Measurements from ENCODE around the gene ACSL3.
A peak's percentile ranks its signal among the peaks of the same experiment; 100 is the strongest.
"Not testable (repeated sequence)": the region's sequence is repeated elsewhere in the genome, so short reads cannot be mapped to it uniquely, and the experiment has no call there.

ACSL3 gene

GRCh38 chr2:222912776-222913175 lies 51.9 kb downstream of the ACSL3 start:
- no peak for DNase-seq (ENCODE audit: low spot score)

GRCh38 chr2:222915092-222915957 lies 54.5 kb downstream of the ACSL3 start:
- no peak for DNase-seq (ENCODE audit: low spot score)

GRCh38 chr2:222916229-222917197 lies 55.7 kb downstream of the ACSL3 start:
- no peak for DNase-seq (ENCODE audit: low spot score)

DNA sequence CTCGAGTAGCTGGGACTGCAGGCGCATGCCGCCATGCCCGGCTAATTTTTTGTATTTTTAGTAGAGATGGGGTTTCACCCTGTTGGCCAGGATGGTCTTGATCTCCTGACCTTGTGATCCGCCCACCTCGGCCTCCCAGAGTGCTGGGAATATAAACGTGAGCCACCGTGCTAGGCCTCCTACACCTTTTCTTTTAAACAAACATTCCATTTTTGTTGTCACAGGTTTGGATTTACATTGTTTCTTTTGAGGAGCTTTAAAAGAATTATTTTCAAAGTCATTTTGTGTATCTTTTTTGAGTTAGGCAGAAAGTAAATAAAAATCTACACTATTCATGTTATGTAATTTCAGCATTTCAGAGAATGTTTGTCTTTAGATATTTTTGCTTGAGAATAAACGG lies 56.4 kb downstream of the ACSL3 start:
- not testable (repeated sequence) for DNase-seq (ENCODE audit: low spot score)

- no peak for DNase-seq (ENCODE audit: low spot score)
Measured at GRCh38 chr2:222919841-222920526, 59.1 kb downstream of the ACSL3 start.

DNA sequence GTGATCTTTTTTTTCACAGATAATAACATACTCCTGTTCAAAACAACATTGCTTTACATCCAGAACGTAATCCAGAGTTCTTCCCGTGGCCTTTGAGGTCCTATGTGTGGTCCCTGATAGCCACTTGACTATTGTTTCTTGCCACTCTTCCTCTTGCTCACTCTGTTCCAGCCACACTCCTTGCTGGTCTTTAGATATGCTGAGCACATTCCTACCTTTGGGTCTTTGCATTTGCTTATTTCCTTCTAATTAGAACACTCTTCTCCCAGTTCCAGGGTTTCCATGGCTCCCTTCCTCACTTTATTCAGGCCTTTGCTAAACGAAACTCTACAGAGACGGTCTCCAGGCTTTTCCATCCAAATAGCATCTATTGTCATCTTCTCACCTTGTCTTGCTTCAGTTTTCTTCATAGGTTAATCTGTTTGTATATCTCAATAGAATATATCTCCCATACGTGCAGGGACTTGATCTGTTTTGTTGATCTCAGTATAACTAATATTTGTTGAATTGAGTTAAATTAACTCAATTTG lies 59.9 kb downstream of the ACSL3 start:
- DNase-seq (ENCODE audit: low spot score), result no peak

DNA sequence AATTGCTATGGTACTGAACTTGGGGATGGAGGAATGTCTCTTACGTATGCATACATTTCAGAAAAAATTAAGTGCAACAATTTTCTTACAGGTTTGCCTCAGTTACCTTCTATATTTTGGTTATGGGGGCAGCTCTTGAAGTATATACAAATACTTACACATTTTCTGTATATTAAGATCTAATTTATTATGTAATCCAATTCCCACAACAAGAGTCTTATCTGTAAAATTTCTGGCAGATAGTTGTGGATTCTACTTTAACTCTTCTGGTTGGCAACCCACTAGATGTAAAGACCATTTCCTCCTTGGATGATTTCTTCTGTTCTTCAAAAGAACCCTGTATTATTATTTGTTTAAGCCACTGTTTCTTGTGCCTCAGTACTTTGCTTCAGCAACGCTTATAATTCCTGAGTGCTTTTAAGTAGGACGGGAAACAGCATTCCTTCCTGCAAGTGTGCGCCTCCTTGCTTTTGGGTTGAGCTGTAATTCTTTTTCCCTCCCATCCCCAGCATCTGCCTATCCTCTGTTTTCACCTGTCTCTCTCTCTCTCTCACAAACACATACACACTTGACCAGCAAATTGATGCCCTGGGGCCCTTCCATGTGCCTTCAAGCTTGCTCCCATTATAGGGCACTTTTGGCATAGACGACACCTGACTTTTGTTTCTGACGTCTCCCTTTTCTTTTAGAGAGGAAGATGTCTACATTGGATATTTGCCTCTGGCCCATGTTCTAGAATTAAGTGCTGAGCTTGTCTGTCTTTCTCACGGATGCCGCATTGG lies 61.4 kb downstream of the ACSL3 start:
- DNase-seq (ENCODE audit: low spot score), result no peak

GRCh38 chr2:222926915-222927314 lies 66.1 kb downstream of the ACSL3 start:
- no peak for DNase-seq (ENCODE audit: low spot score)

GRCh38 chr2:222927600-222927999 lies 66.8 kb downstream of the ACSL3 start:
- DNase-seq (ENCODE audit: low spot score), result no peak

- DNase-seq (ENCODE audit: low spot score), result no peak
Measured at GRCh38 chr2:222928335-222928734, 67.5 kb downstream of the ACSL3 start.

DNA sequence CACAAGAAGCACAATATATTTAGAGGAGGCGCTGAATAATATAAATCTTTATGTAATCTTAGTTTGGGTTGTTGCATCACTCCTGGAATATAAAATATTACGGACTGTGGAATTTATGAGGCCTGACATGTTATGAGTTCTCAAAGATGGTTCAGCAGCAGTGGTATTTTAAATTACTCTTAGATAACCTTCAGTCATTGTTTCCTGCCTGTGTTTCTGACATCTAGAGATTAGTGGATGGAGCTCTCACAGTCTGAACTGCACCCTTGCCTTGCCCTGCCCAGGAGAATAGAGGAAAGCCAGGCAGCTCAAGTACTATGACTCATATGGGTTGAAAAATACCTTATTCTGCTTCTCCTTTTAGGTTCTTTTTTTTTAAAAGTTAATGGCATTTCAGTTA lies 70.0 kb downstream of the ACSL3 start:
- no peak for DNase-seq (ENCODE audit: low spot score)

DNA sequence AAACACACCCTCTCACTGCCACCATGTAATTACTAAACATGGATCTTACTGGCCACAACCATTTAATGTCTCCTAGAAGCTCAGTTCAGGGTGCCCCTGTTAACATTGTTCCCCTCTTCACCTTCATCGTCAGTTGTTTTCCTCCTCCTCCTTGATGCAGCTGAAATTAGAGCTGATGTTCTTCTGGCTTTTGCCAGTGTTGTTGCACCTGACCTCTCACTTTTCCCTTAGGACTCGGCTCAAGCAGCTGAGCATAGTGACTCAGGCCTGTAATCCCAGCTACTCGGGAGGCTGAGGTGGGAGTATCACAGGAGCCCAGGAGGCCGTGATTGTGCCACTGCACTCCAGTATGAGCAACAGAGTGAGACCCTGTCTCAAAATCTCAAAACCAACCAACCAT lies 70.8 kb downstream of the ACSL3 start:
- DNase-seq (ENCODE audit: low spot score), result no peak

DNA sequence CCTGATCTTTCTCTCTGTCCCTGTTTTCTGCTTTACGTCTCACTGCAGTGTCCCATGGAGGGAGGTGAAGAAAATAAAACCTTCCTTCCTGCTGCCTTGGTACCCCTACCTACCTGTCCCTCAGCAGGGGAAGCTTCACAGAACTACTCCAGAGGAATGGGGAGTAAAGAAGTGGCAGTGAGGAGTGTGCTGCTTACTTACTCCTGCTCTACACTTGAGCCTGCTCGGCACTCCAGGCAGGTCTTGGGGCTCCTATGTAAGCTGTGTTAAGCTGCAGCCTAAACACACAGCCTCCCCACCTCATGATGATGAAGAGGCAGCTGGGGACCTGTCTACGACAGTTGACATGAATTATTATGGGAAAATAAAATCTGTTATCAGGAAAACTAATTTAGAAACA lies 72.6 kb downstream of the ACSL3 start:
- no peak for DNase-seq (ENCODE audit: low spot score)

GRCh38 chr2:222935688-222936298 lies 75.0 kb downstream of the ACSL3 start:
- no peak for DNase-seq (ENCODE audit: low spot score)

GRCh38 chr2:222936705-222937104 lies 75.9 kb downstream of the ACSL3 start:
- no peak for DNase-seq (ENCODE audit: low spot score)

GRCh38 chr2:222938327-222938726 lies 77.5 kb downstream of the ACSL3 start:
- DNase-seq (ENCODE audit: low spot score), result no peak

- DNase-seq (ENCODE audit: low spot score), result peak; percentile 42
Measured at GRCh38 chr2:222939208-222939856, 78.5 kb downstream of the ACSL3 start.

DNA sequence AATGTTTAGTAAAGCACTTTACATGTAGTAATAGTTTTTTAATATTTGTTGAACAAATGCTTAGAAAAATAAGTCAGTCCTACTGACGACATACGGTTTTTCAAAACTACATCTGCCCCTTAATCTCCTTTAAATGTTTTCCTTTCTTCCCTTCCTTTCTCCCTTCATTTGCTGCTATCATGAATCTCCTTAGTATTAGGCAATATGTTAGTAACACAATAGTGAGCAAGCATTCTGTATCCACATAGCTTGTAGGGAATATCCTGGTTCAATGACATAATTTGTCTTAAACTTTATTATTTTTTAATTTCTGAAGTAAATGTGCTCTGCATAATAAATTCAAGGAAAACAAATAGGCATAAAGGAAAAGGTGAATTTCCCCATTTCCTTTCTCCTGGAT lies 79.1 kb downstream of the ACSL3 start:
- no peak for DNase-seq (ENCODE audit: low spot score)

DNA sequence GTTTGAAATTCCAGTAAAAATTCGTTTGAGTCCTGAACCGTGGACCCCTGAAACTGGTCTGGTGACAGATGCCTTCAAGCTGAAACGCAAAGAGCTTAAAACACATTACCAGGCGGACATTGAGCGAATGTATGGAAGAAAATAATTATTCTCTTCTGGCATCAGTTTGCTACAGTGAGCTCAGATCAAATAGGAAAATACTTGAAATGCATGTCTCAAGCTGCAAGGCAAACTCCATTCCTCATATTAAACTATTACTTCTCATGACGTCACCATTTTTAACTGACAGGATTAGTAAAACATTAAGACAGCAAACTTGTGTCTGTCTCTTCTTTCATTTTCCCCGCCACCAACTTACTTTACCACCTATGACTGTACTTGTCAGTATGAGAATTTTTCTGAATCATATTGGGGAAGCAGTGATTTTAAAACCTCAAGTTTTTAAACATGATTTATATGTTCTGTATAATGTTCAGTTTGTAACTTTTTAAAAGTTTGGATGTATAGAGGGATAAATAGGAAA lies 80.7 kb downstream of the ACSL3 start:
- DNase-seq (ENCODE audit: low spot score), result no peak

DNA sequence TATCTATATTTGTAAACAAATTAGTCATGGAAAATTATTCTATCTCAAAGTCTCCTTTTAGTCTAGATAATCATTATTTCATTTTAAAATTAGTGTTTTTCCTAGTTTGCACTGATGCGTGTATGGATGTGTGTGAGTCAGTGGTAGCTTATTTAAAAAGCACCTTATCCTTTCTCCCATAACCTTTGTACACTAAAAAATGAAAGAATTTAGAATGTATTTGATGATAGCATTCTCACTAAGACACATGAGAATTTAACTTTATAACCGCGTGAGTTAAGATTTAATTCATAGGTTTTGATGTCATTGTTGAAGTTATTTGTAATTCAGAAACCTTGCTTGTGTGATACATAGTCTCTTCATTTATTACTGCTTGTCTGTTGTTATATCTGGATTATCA lies 81.7 kb downstream of the ACSL3 start:
- DNase-seq (ENCODE audit: low spot score), result no peak
